ENCODE data around the gene VIL1. TPM values are rescaled to one million over a fixed set of nuclear protein-coding genes. Genes with fewer than 3 reads are reported as not detected.

The VIL1 gene
- total and polyA plus RNA-seq, 9 of the 15 experiments (the other 6 are each of a cell fraction or from before 2014, with no cell fraction given) = 0.51 to 2.7 (median 1.2) TPM

- no peak for TF ChIP-seq CCNT2 (IDR thresholded peaks at IDR 0.05; ENCODE audit: borderline replicate concordance, extremely low read depth, insufficient read length, low read depth, low read length)
- TF ChIP-seq LCOR (CRISPR knock-in tag; IDR thresholded peaks at IDR 0.05) = no peak
- TF ChIP-seq KLF1 (tag; IDR thresholded peaks at IDR 0.05) = no peak
- TF ChIP-seq MED1 (CRISPR knock-in tag; IDR thresholded peaks at IDR 0.05; ENCODE audit: borderline replicate concordance) = no peak
- TF ChIP-seq KLF6 (CRISPR knock-in tag; IDR thresholded peaks at IDR 0.05; ENCODE audit: borderline replicate concordance) = no peak
- no peak for TF ChIP-seq ZBTB17 (CRISPR knock-in tag; IDR thresholded peaks at IDR 0.05)
- no peak for TF ChIP-seq ZBTB33 (CRISPR knock-in tag; IDR thresholded peaks at IDR 0.05)
- TF ChIP-seq ZNF124 (CRISPR knock-in tag; IDR thresholded peaks at IDR 0.05) = no peak
- TF ChIP-seq, protein P1, sequence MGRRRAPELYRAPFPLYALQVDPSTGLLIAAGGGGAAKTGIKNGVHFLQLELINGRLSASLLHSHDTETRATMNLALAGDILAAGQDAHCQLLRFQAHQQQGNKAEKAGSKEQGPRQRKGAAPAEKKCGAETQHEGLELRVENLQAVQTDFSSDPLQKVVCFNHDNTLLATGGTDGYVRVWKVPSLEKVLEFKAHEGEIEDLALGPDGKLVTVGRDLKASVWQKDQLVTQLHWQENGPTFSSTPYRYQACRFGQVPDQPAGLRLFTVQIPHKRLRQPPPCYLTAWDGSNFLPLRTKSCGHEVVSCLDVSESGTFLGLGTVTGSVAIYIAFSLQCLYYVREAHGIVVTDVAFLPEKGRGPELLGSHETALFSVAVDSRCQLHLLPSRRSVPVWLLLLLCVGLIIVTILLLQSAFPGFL (CRISPR knock-in tag; IDR thresholded peaks at IDR 0.05) = no peak
- TF ChIP-seq CBFA2T3 (IDR thresholded peaks at IDR 0.05) = no peak
- no peak for TF ChIP-seq RAD51 (IDR thresholded peaks at IDR 0.05; ENCODE audit: borderline replicate concordance, low read depth)
- TF ChIP-seq GABPA (tag; conservative IDR thresholded peaks at IDR 0.05; ENCODE audit: low read depth) = 0 out of 2 replicates have a peak, but pooled peaks have one; percentile 4
- no peak for TF ChIP-seq CHCHD3 (CRISPR knock-in tag; IDR thresholded peaks at IDR 0.05)
- no peak for TF ChIP-seq RUNX1 (IDR thresholded peaks at IDR 0.05; ENCODE audit: low read depth)
- no peak for TF ChIP-seq POLR2B (IDR thresholded peaks at IDR 0.05; ENCODE audit: low read depth, partially characterized antibody)
- peak in 1 of 3 experiments; percentile 32 for TF ChIP-seq YY1 (IDR thresholded peaks at IDR 0.05; ENCODE audit: borderline replicate concordance in 1 of 3, control insufficient read depth in 1 of 3, extremely low read depth in 1 of 3, insufficient read depth in 3 of 3, insufficient read length in 1 of 3, insufficient replicate concordance in 2 of 3, low read depth in 1 of 3, low read length in 2 of 3)
- TF ChIP-seq VEZF1 (CRISPR knock-in tag; IDR thresholded peaks at IDR 0.05) = peak; percentile 88
- TF ChIP-seq SP1 (CRISPR knock-in tag; IDR thresholded peaks at IDR 0.05) = 0 out of 2 replicates have a peak, but pooled peaks have one; percentile 1
- TF ChIP-seq E2F3 (CRISPR knock-in tag; IDR thresholded peaks at IDR 0.05) = no peak
- TF ChIP-seq FOXJ3 (CRISPR knock-in tag; IDR thresholded peaks at IDR 0.05) = no peak
Observed at GRCh38 chr2:218398437-218399390, 20.2 kb upstream of the VIL1 start (continued).

All from K562 (cell line).